ENCODE data around the gene PARP6. TPM values are rescaled to one million over a fixed set of nuclear protein-coding genes. Genes with fewer than 3 reads are reported as not detected.
A peak's percentile ranks its signal among the peaks of the same experiment; 100 is the strongest.

Gene PARP6
- total RNA-seq, 2 donors from 2014 or later = 34.4 to 85.8 TPM

DNA sequence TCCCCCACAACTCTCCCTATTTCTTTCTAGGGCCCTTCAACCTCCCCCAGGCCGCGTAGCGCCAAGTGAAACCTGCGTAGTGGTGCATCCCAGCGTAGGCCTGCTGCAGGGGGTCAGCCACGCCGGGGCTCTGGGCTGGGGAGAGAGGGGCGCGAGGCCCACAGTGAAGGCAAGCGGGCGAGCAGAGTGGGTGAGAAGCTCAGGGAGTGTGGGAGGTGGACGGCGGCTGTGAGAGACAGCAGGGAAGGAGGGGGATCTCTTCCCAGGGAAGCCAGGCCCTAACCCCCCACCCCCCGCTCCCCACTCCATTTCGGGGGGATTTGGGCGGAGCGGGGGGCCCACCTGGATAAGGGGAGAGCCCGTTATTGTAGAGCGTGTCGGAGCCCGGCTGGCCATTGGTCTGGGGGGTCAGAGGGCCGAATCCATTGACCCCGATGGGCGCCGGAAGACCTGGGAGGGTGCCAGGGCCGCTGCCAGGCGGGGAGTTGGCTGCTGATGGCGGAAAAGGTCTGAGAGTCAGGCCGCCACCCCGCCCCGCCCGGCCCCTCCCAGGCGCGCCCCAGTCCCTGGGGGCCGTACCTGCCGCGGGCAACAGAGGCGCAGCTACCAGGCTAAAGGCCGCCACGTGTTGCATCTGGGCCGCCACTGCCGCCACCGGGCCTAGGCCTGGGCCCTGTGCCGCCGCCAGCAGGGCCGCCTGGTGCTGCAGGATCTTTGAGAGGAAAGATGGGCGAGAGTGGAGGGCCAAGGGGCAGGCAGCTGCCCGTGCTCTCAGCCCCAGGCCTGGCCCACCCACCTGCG is 16.6 kb upstream of the PARP6 start:
- WGBS = 91% methylated on average over 47 of the region's 49 CpGs
- H3K4me3 ChIP-seq = no peak overlapping the region
- H3K27me3 ChIP-seq (replicated peaks; ENCODE audit: insufficient read depth) = no peaks in the 10 kb centered on the region
- H3K9me3 ChIP-seq = no peaks in the 10 kb centered on the region
- H3K4me1 ChIP-seq (replicated peaks) = no peaks in the 10 kb centered on the region
- no peak for DNase-seq (ENCODE audit: low spot score)
- TF ChIP-seq POLR2AphosphoS5 (IDR thresholded peaks at IDR 0.05) (no peak), POLR2A (IDR thresholded peaks at IDR 0.05) (no peak)
- TF ChIP-seq, protein P1, sequence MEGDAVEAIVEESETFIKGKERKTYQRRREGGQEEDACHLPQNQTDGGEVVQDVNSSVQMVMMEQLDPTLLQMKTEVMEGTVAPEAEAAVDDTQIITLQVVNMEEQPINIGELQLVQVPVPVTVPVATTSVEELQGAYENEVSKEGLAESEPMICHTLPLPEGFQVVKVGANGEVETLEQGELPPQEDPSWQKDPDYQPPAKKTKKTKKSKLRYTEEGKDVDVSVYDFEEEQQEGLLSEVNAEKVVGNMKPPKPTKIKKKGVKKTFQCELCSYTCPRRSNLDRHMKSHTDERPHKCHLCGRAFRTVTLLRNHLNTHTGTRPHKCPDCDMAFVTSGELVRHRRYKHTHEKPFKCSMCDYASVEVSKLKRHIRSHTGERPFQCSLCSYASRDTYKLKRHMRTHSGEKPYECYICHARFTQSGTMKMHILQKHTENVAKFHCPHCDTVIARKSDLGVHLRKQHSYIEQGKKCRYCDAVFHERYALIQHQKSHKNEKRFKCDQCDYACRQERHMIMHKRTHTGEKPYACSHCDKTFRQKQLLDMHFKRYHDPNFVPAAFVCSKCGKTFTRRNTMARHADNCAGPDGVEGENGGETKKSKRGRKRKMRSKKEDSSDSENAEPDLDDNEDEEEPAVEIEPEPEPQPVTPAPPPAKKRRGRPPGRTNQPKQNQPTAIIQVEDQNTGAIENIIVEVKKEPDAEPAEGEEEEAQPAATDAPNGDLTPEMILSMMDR (IDR thresholded peaks at IDR 0.05) = no peak
- H3K27ac ChIP-seq = no peak overlapping the region
- intact Hi-C loops (cut with DNase I) = no loop called here
- H3K36me3 ChIP-seq = no peaks in the 10 kb centered on the region

DNA sequence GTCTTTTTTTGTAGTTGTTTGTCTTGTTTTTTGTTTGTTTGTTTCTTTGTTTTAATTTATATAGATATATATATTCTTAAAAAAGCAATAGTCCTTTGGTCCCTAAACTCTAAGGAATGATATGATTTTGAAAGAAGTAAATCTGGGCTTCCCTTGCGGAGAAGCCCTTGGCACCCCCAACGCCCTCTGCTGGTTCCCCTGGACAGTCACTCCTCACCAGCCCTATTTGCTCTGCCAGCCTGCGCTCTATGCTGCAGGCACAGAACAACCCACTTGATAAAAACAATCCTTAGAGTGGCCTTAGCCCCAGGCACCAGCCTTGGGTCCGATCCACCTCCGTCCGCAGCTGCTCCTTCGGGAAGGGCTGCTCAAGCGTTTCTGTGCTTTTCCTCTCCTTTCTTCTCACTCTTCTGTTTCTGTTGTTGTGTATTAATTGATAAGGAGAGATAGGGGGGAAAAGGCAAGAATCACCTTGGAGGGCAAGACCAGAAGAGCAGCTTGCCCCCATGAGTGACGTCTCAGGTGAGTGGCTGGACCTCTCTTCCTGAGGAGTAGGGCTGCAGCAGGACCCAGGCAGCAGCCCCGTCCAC is 13.7 kb upstream of the PARP6 start:
- DNase-seq (ENCODE audit: low spot score) = peak; percentile 31
- Histone ChIP-seq H3K9me3 (no peaks in the 10 kb centered on the region), H3K4me3 (no peak overlapping the region), H3K27me3 (replicated peaks; ENCODE audit: insufficient read depth) (no peaks in the 10 kb centered on the region), H3K27ac (no peak overlapping the region), H3K4me1 (replicated peaks) (no peaks in the 10 kb centered on the region), H3K36me3 (no peaks in the 10 kb centered on the region)
- intact Hi-C loops (cut with DNase I) = no loop called here
- 65% methylated on average over 10 of the region's 10 CpGs for WGBS
- TF ChIP-seq, protein P1 (IDR thresholded peaks at IDR 0.05) = peak; percentile 20 to 67 (median 47)
- no peak for TF ChIP-seq POLR2AphosphoS5 (IDR thresholded peaks at IDR 0.05)

DNA sequence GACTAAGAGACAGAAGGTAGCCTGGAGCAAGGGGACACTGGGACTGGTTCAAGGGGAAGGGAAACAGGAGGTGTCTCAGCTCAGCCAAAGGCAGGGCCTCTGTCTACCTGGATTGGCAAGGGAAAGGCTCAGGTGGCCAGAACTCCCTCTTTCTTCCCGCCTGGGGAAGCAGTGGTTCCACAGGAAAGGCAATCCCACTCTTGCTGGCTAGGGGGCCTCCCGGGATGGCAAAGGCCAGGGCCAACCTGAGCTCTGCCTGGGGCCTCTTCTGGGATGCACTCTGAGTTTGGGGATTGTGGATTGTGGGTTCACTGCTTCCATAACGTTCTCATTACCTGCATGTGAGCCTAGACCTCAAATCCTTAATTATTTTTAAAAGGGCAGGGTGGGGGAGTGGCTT is 13.0 kb upstream of the PARP6 start:
- WGBS = 46% methylated on average over 3 of the region's 3 CpGs
- intact Hi-C loops (cut with DNase I) = no loop called here
- H3K4me1 ChIP-seq (replicated peaks) = no peaks in the 10 kb centered on the region
- no peak overlapping the region for H3K4me3 ChIP-seq
- no peaks in the 10 kb centered on the region for H3K9me3 ChIP-seq
- no peaks in the 10 kb centered on the region for H3K36me3 ChIP-seq
- no peaks in the 10 kb centered on the region for H3K27me3 ChIP-seq (replicated peaks; ENCODE audit: insufficient read depth)
- H3K27ac ChIP-seq = no peak overlapping the region
- TF ChIP-seq POLR2A (IDR thresholded peaks at IDR 0.05) (no peak), POLR2AphosphoS5 (IDR thresholded peaks at IDR 0.05) (no peak)
- TF ChIP-seq, protein P1 (IDR thresholded peaks at IDR 0.05) = no peak
- no peak for DNase-seq (ENCODE audit: low spot score)

DNA sequence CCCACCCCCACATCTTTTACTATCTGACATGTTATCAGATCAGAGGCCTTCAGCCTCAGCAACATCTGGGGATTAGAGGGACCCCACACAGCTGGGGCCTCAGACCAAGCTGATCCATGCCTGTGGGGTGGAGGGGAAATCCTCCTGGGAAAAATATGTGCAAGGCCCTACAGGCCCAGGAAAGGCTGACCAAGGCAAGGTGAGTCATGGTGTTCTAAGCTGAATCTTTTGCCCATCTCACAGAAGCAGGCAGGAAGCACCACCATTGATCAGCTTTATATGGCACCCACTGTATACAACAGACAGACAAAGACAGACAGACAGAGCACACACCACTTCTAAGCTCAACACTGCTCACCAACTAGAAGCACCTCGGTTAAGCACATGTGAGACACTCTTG is 12.4 kb upstream of the PARP6 start:
- intact Hi-C loops (cut with DNase I) = no loop called here

More for the DNA sequence above, 12.4 kb upstream of the PARP6 start:
- Histone ChIP-seq H3K4me1 (replicated peaks) (no peaks in the 10 kb centered on the region), H3K4me3 (no peak overlapping the region), H3K9me3 (no peaks in the 10 kb centered on the region), H3K27ac (no peak overlapping the region), H3K27me3 (replicated peaks; ENCODE audit: insufficient read depth) (no peaks in the 10 kb centered on the region), H3K36me3 (no peaks in the 10 kb centered on the region)
- TF ChIP-seq, protein P1 (IDR thresholded peaks at IDR 0.05) = no peak
- TF ChIP-seq POLR2A (IDR thresholded peaks at IDR 0.05) = no peak
- TF ChIP-seq POLR2AphosphoS5 (IDR thresholded peaks at IDR 0.05) = no peak
- no peak for DNase-seq (ENCODE audit: low spot score)
- WGBS = 100% methylated on average over 1 of the region's 1 CpG

Data from prostate gland (tissue), 2 donors.